Uterus (tissue), 4 donors: ENCODE measurements around the gene ENOPH1. TPM values are rescaled to one million over a fixed set of nuclear protein-coding genes. Genes with fewer than 3 reads are reported as not detected.

ENCODE experiments used
- DNase-seq, 2 donors: peaks; one replicate each; pipeline ENCODE4 v3.0.0-alpha.2; 2019 to 2020
- H3K27ac ChIP-seq, 2 donors: fragments of 200-600 bp; sonication (generic); 1 replicate in 1 of 2; 2 replicates in 1 of 2; pipeline ENCODE4 v1.5.1; 2016 to 2018
- H3K27me3 ChIP-seq, 2 donors: fragments of 200-600 bp; sonication (generic); one replicate each; pipeline ENCODE4 v1.5.1; 2018 to 2019; ENCODE audit warnings: control low read depth in 1 of 2
- H3K36me3 ChIP-seq, 2 donors: fragments of 200-600 bp; sonication (generic); one replicate each; pipeline ENCODE4 v1.5.1; 2019; ENCODE audit warnings: control low read depth in 1 of 2
- H3K4me1 ChIP-seq, 2 donors: fragments of 200-600 bp; sonication (generic); one replicate each; pipeline ENCODE4 v1.5.1; 2018 to 2019; ENCODE audit warnings: control low read depth in 1 of 2
- H3K4me3 ChIP-seq, 2 donors: fragments of 200-600 bp; sonication (generic); 1 replicate in 1 of 2; 2 replicates in 1 of 2; pipeline ENCODE4 v1.5.1; 2018 to 2019; ENCODE audit warnings: mild to moderate bottlenecking in 1 of 2
- H3K9me3 ChIP-seq, 2 donors: fragments of 200-600 bp; sonication (generic); one replicate each; pipeline ENCODE4 v1.5.1; 2019; ENCODE audit warnings: control low read depth in 1 of 2
- POLR2A ChIP-seq, 2 donors: fragments of 450-650 bp; IDR thresholded peaks; one replicate each; pipeline ENCODE4 v1.6.1; 2016; ENCODE audit warnings: antibody characterized with exemption in 2 of 2, mild to moderate bottlenecking in 1 of 2, moderate library complexity in 1 of 2
- intact Hi-C: fragments of 100-400 bp; cut with DNase I; formaldehyde crosslinking; loops from one replicate; pipeline ENCODE4 v1.15.1; 2023; ENCODE audit warnings: low total_unique reads
- total RNA-seq, 4 donors: library from RNA; depleted of rRNA in 3 of 4; stranded (reverse); fragments of >200 nt in 3 of 4; gene quantifications; one replicate each; pipeline versions ENCODE4 v1.1.0 to v1.2.4, GENCODE V29; 2014 to 2023
- TF ChIP-seq, protein P1 (sequence below), 4 experiments: fragments of 200-600 bp in 2 of 4; fragments of 450-650 bp in 2 of 4; sonication (generic) in 2 of 4; IDR thresholded peaks; one replicate each; pipeline ENCODE4 v1.5.1; 2016 to 2019; ENCODE audit warnings: antibody characterized with exemption in 4 of 4, mild to moderate bottlenecking in 2 of 4, moderate library complexity in 1 of 4
- donor health status: DM: yes; HTN: yes; CAD: no.

ENOPH1 gene
- total RNA-seq, 4 donors from 2014 or later = 20.5 to 40.2 (median 28.3) TPM

- H3K27ac ChIP-seq = peak overlapping the region; percentile 93 to 96
- peak overlapping the region; percentile 87 to 88 for H3K4me3 ChIP-seq
- no peaks in the 10 kb centered on the region for H3K9me3 ChIP-seq
- H3K27me3 ChIP-seq = no peaks in the 10 kb centered on the region
- TF ChIP-seq POLR2A (IDR thresholded peaks at IDR 0.05) = peak; percentile 80 to 81
- TF ChIP-seq, protein P1, sequence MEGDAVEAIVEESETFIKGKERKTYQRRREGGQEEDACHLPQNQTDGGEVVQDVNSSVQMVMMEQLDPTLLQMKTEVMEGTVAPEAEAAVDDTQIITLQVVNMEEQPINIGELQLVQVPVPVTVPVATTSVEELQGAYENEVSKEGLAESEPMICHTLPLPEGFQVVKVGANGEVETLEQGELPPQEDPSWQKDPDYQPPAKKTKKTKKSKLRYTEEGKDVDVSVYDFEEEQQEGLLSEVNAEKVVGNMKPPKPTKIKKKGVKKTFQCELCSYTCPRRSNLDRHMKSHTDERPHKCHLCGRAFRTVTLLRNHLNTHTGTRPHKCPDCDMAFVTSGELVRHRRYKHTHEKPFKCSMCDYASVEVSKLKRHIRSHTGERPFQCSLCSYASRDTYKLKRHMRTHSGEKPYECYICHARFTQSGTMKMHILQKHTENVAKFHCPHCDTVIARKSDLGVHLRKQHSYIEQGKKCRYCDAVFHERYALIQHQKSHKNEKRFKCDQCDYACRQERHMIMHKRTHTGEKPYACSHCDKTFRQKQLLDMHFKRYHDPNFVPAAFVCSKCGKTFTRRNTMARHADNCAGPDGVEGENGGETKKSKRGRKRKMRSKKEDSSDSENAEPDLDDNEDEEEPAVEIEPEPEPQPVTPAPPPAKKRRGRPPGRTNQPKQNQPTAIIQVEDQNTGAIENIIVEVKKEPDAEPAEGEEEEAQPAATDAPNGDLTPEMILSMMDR (IDR thresholded peaks at IDR 0.05) = peak; percentile 61 to 98 (median 96)
- peak; percentile 88 to 96 for DNase-seq
- no peaks in the 10 kb centered on the region for H3K36me3 ChIP-seq
- intact Hi-C loops = loop anchor here (2.0 kb wide), 1 partner anchor 54 kb away; no protein-coding TSS in a partner anchor
- H3K4me1 ChIP-seq = peaks cover 0 to 14% of the 10 kb centered on the region in 2 donors
These were observed 1.2 kb upstream of the ENOPH1 start for GRCh38 chr4:82428969-82429727.

GRCh38 chr4:82429728-82430192 is 630 bp upstream of the ENOPH1 start:
- Histone ChIP-seq H3K27ac (peak overlapping the region; percentile 93 to 96), H3K4me3 (peak overlapping the region; percentile 87 to 88), H3K27me3 (no peaks in the 10 kb centered on the region), H3K9me3 (no peaks in the 10 kb centered on the region), H3K36me3 (no peaks in the 10 kb centered on the region), H3K4me1 (peaks cover 0 to 14% of the 10 kb centered on the region in 2 donors)
- intact Hi-C loops = loop anchor here (2.0 kb wide), 1 partner anchor 55 kb away; no protein-coding TSS in a partner anchor
- DNase-seq = no peak
- TF ChIP-seq, protein P1 (IDR thresholded peaks at IDR 0.05) = no peak
- TF ChIP-seq POLR2A (IDR thresholded peaks at IDR 0.05) = no peak

- peak overlapping the region; percentile 93 to 96 for H3K27ac ChIP-seq
- no peaks in the 10 kb centered on the region for H3K36me3 ChIP-seq
- TF ChIP-seq, protein P1 (IDR thresholded peaks at IDR 0.05) = no peak
- TF ChIP-seq POLR2A (IDR thresholded peaks at IDR 0.05) = no peak
- intact Hi-C loops = no loop called here
- H3K9me3 ChIP-seq = no peaks in the 10 kb centered on the region
- H3K4me3 ChIP-seq = peak overlapping the region; percentile 87 to 88
- peaks cover 0 to 10% of the 10 kb centered on the region in 2 donors for H3K4me1 ChIP-seq
- no peak for DNase-seq
- no peaks in the 10 kb centered on the region for H3K27me3 ChIP-seq
These were observed 765 bp downstream of the ENOPH1 start for GRCh38 chr4:82430964-82431745.

DNA sequence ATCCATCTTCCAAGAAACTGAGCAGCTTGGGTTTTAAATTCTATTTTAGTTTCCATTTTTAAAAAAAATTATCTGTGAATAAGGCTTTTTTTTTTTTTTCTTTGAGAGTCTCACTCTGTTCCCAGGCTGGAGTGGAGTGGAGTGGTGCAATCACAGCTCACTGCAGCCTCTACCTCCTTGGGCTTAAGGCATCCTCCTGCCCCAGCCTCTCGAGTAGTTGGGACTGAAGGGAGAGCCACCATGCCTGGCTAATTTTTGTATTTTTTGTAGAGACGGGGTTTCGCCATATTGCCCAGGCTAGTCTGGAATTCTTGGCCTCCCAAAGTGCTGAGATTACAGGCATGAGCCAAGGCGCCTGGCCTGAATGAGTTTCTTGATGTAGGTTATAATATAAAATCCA is 1.4 kb downstream of the ENOPH1 start:
- Histone ChIP-seq H3K9me3 (no peaks in the 10 kb centered on the region), H3K36me3 (no peaks in the 10 kb centered on the region), H3K27ac (no peak overlapping the region), H3K4me1 (peaks cover 0 to 5% of the 10 kb centered on the region in 2 donors), H3K4me3 (peak overlapping the region in 1 of 2 donors; percentile 88), H3K27me3 (no peaks in the 10 kb centered on the region)
- intact Hi-C loops = no loop called here
- TF ChIP-seq POLR2A (IDR thresholded peaks at IDR 0.05) = no peak
- TF ChIP-seq, protein P1 (IDR thresholded peaks at IDR 0.05) = no peak
- no peak for DNase-seq
